ENCODE results near the gene SPIRE2.
"Not testable (repeated sequence)": the region's sequence is repeated elsewhere in the genome, so short reads cannot be mapped to it uniquely, and the experiment has no call there.

SPIRE2 gene

DNA sequence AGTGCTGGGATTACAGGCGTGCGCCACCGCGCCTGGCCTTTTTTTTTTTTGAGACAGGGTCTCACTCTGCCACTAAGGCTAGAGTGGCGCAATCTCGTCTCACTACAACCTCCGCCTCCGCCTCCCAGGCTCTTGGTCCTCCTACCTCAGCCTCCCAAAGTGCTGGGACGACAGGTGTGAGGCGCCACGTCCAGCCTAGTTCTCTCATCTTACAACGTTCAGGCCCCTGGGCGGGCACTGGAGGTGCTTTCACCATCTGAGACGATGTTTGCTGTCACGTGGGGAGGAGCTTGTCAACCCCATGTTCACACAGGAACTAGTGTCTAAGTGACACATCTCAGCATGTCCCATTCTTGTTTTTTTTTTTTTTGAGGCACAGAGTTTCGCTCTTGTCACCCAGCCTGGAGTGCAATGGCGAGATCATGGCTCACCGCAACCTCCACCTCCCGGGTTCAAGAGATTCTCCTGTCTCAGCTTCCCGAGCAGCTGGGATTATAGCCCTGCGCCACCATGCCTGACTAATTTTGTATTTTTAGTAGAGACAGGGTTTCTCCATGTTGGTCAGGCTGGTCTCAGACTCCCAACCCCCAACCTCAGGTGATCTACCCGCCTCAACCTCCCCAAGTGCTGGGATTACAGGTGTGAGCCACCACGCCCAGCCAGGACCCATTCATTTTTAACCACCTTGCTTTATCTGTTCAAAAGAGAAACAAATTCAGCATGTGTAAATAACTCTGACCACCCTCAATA is 6.7 kb upstream of the SPIRE2 start:
- no peaks in the 10 kb centered on the region for H3K36me3 ChIP-seq (ENCODE audit: insufficient read depth, low read length)
- no peaks in the 10 kb centered on the region for H3K27me3 ChIP-seq (ENCODE audit: insufficient read depth, low read length)
- H2AFZ ChIP-seq (ENCODE audit: low read depth, low read length) = no peak overlapping the region
- no peak overlapping the region for H3K4me3 ChIP-seq (ENCODE audit: low read length)
- H3K9me3 ChIP-seq (ENCODE audit: low read length) = peaks cover 4% of the 10 kb centered on the region
- peaks cover 14% of the 10 kb centered on the region for H3K4me1 ChIP-seq (ENCODE audit: insufficient read depth, low read length)

DNA sequence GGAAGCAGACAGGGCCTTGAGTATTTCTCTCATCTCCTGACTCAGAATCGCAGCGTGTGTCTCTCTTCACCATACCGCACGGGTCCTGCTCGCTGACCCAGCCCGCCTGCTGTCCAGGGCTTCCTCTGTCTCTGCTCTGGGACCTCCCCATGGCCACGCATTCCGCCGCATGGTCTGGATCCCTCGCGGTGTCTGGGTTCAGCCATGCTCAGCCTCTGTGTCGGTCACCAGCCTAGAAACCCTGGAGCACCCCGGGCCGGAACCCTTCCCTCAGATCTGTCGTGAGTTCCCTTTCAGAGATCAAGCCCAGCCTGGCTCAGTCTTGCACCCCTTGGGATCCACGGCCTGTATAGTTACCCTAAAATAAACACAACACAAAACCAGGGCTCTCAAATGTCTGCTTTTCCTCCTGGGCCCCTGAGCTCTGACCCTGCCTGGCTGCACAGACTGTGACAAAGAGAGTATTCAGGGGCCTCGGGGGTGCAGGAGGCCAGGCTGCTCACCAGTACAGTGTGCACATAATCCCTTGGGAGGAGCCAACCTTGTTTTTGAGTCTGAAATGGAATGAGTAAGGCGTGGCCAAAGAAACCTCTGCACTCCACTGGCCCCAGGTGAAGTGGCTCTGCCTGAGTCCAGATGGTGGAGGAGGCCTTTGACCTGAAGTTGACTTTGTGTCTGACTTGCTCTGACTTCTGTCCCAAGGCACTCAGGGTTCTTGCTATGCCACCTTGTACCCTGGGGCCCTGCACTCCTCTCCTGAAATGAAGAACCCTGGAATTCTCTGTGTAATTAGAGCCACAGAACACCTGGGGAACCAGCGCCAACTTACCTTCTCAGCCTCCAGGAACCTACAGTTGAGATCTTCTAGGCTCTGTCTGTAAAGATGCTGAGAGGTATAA is 5.8 kb upstream of the SPIRE2 start:
- no peak overlapping the region for H2AFZ ChIP-seq (ENCODE audit: low read depth, low read length)
- H3K4me1 ChIP-seq (ENCODE audit: insufficient read depth, low read length) = peaks cover 13% of the 10 kb centered on the region
- peaks cover 4% of the 10 kb centered on the region for H3K9me3 ChIP-seq (ENCODE audit: low read length)
- H3K27me3 ChIP-seq (ENCODE audit: insufficient read depth, low read length) = no peaks in the 10 kb centered on the region
- no peaks in the 10 kb centered on the region for H3K36me3 ChIP-seq (ENCODE audit: insufficient read depth, low read length)
- H3K4me3 ChIP-seq (ENCODE audit: low read length) = no peak overlapping the region

DNA sequence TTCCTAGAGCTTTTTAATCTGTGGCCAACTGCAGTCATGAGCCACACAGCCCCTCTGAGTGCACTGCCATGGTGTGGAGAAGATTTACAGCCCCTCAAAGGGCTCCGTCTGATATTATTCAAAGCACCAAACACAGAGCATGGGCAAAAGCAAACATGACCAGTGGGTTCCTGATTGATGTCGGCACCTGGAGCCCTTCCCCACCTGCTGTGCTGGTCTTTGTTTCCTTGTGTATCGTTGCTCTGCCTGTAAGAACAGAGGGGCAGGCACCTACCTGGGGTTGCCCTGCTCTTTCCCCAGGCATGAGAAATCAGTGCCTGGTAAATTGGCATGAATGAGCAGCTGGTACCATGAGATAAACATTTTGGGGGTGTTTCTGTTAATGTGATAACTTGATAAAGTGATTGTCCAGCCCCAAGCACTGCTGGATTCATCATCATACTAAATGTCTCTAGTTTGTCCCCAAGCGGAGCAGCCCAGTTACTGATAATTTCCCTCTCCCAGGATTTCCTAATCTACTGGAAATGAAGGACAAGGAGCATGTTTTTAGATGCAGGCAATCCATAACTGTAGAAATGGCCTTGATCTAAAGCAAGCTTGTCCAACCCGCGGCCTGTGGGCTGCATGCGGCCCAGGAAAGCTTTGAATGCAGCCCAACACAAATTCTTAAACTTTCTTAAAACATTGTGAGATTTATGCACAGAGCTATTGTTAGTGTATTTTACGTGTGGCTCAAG is 5.0 kb upstream of the SPIRE2 start:
- no peaks in the 10 kb centered on the region for H3K36me3 ChIP-seq (ENCODE audit: insufficient read depth, low read length)
- H3K4me1 ChIP-seq (ENCODE audit: insufficient read depth, low read length) = peaks cover 14% of the 10 kb centered on the region
- no peak overlapping the region for H3K4me3 ChIP-seq (ENCODE audit: low read length)
- H3K9me3 ChIP-seq (ENCODE audit: low read length) = no peaks in the 10 kb centered on the region
- H2AFZ ChIP-seq (ENCODE audit: low read depth, low read length) = no peak overlapping the region
- H3K27me3 ChIP-seq (ENCODE audit: insufficient read depth, low read length) = no peaks in the 10 kb centered on the region

DNA sequence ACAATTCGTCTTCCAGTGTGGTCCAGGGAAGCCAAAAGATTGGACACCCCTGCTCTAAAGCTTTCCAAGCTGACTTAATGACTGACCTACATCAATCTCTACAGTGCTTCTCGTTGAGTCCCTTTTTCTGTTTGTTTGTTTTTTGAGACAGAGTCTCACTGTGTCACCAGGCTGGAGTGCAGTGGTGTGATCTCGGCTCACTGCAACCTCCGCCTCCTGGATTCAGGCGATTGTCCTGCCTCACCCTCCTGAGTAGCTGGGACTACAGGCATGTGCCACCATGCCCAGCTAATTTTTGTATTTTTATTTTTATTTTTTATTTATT is 4.5 kb upstream of the SPIRE2 start:
- H3K4me3 ChIP-seq (ENCODE audit: low read length); H2AFZ ChIP-seq (ENCODE audit: low read depth, low read length); H3K27me3 ChIP-seq (ENCODE audit: insufficient read depth, low read length); H3K9me3 ChIP-seq (ENCODE audit: low read length); H3K36me3 ChIP-seq (ENCODE audit: insufficient read depth, low read length): not testable (repeated sequence)
- peaks cover 14% of the 10 kb centered on the region for H3K4me1 ChIP-seq (ENCODE audit: insufficient read depth, low read length)

DNA sequence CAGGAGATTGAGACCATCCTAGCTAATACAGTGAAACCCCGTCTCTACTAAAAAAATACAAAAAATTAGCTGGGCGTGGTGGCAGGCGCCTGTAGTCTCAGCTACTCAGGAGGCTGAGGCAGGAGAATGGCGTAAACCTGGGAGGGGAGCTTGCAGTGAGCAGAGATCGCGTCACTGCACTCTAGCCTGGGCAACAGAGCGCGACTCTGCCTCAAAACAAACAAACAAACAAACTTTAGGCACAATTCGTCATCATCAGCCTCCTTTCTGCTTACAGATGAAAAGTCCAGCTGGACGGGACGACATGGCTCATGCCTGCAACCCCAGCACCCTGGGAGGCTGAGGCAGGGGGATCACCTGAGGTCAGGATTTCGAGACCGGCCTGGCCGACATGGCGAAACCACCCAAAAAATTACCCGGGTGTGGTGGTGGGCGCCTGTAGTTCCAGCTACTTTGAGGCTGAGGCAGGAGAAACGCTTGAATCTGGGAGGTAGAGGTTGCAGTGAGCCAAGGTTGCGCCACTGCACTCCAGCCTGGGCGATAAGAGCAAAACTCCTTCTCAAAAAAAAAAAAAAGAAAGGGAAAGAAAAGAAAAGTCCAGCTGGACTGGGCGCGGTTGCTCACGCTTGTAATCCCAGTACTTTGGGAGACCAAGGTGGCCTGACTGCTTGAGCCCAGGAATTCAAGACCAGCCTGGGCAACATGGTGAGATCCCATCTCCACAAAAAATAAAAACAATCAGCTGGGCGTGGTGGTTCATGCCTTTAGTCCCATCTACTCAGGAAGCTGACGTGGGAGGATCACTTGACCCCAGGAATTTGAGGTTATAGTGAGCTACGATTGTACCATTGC is 1.5 kb upstream of the SPIRE2 start:
- Histone ChIP-seq H3K9me3 (ENCODE audit: low read length) (no peaks in the 10 kb centered on the region), H3K27me3 (ENCODE audit: insufficient read depth, low read length) (no peaks in the 10 kb centered on the region), H3K4me3 (ENCODE audit: low read length) (no peak overlapping the region), H2AFZ (ENCODE audit: low read depth, low read length) (no peak overlapping the region), H3K4me1 (ENCODE audit: insufficient read depth, low read length) (peaks cover 26% of the 10 kb centered on the region), H3K36me3 (ENCODE audit: insufficient read depth, low read length) (peaks cover under 1% of the 10 kb centered on the region)

DNA sequence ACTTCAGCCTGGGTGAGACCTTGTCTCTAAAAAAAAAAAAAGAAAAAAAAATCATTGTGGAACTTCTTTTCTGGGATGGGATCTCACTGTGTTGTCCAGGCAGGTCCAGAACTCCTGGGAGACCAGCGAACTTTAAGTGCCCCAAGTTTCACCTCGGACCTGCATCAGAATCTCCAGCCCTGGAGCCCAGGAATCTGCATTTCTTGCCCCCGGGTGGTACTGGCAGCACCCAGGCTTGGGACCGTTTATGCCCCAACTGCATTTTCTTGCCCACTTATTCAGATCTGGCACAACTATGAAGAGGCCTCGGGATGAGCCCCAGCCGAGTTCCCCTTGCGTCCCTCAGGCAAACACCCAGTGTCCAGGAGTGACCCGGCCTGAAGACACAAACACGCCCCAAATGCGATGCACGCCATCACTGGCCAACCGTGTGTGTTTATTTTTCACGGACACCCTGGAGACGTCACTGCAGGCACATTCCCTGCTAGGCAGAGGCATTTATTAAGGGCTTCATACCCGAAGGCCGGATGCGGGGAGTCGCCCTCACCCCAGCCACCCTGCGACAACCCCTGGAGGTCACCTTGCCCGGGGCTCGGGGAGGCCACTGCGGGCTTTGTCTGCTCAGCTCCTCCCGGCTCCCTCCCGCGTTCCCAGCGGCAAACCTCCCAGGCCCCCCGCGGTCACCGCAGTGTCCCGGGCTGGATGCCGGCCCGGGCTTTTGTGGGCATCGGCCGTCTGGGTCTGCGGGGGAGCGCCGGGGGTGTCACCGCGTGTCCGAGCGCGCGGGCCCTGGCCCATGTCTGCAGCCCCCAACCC is 684 bp upstream of the SPIRE2 start:
- Histone ChIP-seq H2AFZ (ENCODE audit: low read depth, low read length) (peak overlapping the region; percentile 64), H3K27me3 (ENCODE audit: insufficient read depth, low read length) (no peaks in the 10 kb centered on the region), H3K4me1 (ENCODE audit: insufficient read depth, low read length) (peaks cover 20% of the 10 kb centered on the region), H3K36me3 (ENCODE audit: insufficient read depth, low read length) (peaks cover 7% of the 10 kb centered on the region), H3K9me3 (ENCODE audit: low read length) (no peaks in the 10 kb centered on the region), H3K4me3 (ENCODE audit: low read length) (peak overlapping the region; percentile 49)

DNA sequence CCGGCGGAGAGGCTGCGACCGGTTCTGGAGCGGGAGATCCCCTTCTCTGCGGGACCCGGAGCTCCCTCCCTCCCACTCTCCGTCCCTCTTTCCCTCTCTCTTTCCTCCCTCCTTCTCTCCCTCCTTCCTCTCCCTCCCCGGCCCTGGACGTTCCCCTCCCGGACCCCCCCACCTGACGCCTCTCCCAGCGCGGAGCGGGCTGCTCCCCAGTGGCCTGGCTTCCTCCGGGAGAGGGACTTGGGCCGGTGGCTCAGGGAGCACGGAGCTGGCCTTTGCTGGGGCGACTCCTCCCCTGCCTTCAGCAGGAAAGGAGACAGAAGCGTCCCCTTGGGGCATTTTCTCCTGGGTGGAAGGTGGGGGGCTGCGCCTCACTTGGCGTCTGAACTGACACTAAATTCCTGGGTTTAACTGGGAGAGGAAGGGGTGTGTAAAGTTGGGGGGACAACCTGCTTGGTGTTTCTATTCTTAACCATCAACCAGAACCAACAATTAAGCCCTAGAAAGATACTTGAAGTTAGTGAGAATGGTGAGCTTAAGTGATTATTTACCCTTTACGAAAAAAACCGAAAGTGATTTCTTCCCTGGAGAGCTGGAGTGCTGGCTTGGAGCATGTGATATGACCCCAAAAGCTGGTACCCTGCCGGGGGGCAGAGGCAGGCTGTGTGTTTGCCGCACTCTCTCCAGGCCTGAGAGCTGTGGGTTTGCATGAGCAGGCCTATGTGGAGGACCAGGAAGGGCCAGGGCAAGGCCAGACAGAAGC is 775 bp downstream of the SPIRE2 start:
- Histone ChIP-seq H3K36me3 (ENCODE audit: insufficient read depth, low read length) (peaks cover 12% of the 10 kb centered on the region), H3K27me3 (ENCODE audit: insufficient read depth, low read length) (no peaks in the 10 kb centered on the region), H2AFZ (ENCODE audit: low read depth, low read length) (peak overlapping the region; percentile 35), H3K4me3 (ENCODE audit: low read length) (peak overlapping the region; percentile 61), H3K4me1 (ENCODE audit: insufficient read depth, low read length) (peaks cover 15% of the 10 kb centered on the region), H3K9me3 (ENCODE audit: low read length) (peaks cover 6% of the 10 kb centered on the region)

DNA sequence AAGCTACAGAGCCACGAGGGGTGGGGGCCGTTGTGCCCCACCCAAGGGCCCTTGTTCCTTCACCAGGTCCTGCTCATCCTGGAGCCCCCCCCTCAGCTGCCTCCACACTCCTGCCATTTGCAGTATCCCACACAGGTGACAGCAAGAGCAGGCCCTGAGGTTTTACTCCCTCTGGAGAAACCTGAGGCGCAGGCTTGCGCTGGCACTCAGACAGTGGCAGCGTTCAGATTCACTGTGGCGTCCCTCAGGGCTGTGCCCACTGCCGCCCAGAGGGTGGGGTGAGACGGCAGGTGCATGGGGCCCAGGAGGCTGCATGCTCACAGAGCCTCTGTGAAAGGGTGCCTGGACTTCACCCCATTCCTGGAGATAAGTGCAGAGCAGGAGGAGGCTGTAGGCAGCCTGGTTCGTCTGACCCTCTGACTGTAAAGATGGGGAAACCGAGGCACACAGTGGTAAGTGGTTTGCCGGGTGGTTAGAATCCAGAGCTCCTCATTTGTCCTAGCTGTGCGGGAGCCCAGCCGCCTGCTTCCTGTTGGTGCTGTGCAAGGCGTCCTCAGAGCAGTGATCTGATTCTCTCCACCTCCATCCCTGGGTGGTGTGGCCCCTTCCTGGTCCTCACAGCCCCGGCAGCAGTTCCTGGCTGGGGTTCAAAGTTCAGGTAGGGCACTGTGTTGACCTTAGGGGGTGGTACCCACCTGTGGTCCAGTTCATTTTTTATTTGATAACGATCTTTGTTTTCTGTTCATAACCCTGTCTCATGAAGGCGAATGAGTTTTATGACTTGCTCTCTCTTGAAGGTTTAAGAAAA is 1.6 kb downstream of the SPIRE2 start:
- Histone ChIP-seq H3K4me1 (ENCODE audit: insufficient read depth, low read length) (peaks cover 15% of the 10 kb centered on the region), H2AFZ (ENCODE audit: low read depth, low read length) (no peak overlapping the region), H3K4me3 (ENCODE audit: low read length) (peak overlapping the region; percentile 61), H3K9me3 (ENCODE audit: low read length) (peaks cover 6% of the 10 kb centered on the region), H3K27me3 (ENCODE audit: insufficient read depth, low read length) (no peaks in the 10 kb centered on the region), H3K36me3 (ENCODE audit: insufficient read depth, low read length) (peaks cover 12% of the 10 kb centered on the region)

DNA sequence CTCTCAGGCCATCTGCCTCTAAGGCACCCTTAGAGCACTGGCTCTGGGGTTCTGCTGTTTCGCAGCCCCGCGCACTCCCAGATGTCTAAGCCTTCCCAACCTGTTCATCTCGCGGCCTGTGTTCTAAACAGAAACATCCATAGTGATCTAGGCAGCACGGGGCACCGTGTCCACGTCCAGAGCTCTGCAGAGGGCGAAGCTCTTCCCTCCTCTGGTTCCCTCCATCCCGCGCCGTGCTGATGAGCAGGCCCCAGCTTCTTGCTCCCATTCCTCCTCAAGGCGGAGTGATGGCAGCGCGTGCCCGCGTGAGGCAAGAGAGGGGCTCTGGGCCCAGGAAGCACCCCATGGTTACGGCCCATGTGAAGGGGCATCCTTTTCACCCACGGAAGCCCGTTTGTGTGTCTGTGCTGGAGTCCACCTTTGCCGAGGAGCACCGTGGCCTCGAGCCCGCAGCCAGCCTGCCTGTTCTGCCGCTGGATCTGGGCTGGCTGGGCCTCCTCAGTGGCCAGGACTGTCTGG is 3.6 kb downstream of the SPIRE2 start:
- H3K36me3 ChIP-seq (ENCODE audit: insufficient read depth, low read length) = peaks cover 12% of the 10 kb centered on the region
- H3K4me3 ChIP-seq (ENCODE audit: low read length) = no peak overlapping the region

DNA sequence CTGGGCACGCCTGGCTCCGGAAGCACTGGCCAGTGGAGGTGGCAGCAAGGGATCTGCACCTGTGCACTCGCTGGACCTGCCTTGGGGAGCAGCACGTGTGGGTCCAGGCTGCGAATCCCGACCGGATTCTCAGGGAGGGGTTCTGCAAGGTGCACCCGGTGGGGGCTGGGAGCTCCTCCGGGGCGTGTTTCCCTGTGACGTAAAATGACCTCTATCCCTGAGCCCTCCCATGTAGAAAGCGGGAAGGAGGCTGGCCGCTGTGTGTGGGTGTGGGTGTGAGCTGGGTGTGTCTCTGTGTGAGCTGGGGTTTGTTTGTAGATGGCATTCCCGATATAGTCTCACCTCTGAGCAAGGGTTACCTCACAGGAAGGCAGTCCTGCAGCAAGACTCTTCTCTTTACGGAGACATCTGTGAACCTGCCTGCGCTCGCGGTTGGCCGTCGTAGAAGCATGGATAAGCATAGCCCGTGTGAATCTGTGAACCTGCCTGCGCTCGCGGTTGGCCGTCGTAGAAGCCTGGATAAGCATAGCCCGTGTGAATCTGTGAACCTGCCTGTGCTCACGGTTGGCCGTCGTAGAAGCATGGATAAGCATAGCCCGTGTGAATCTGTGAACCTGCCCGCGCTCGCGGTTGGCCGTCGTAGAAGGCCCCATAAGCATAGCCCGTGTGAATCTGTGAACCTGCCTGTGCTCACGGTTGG is 5.5 kb downstream of the SPIRE2 start:
- H2AFZ ChIP-seq (ENCODE audit: low read depth, low read length); H3K4me3 ChIP-seq (ENCODE audit: low read length); H3K27me3 ChIP-seq (ENCODE audit: insufficient read depth, low read length); H3K9me3 ChIP-seq (ENCODE audit: low read length): not testable (repeated sequence)
- H3K4me1 ChIP-seq (ENCODE audit: insufficient read depth, low read length) = peaks cover 12% of the 10 kb centered on the region
- peaks cover 12% of the 10 kb centered on the region for H3K36me3 ChIP-seq (ENCODE audit: insufficient read depth, low read length)

More for the DNA sequence above, 3.6 kb downstream of the SPIRE2 start:
- Histone ChIP-seq H3K4me1 (ENCODE audit: insufficient read depth, low read length) (peaks cover 15% of the 10 kb centered on the region), H2AFZ (ENCODE audit: low read depth, low read length) (no peak overlapping the region), H3K9me3 (ENCODE audit: low read length) (peaks cover 10% of the 10 kb centered on the region), H3K27me3 (ENCODE audit: insufficient read depth, low read length) (no peaks in the 10 kb centered on the region)
